Endothelial cell of umbilical vein (primary cell): Measurements from ENCODE around the gene RTKN2. TPM values are rescaled to one million over a fixed set of nuclear protein-coding genes. Genes with fewer than 3 reads are reported as not detected.

ENCODE experiments used
- BruUV-seq: library from RNA; stranded (reverse); fragments of 400-500 nt; replicated peaks from 2 replicates; lab custom pipeline; 2021; lab: Mats Ljungman, UMichigan
- CTCF ChIA-PET: fragments of 300-600, 350-600 bp; sonication (Branson Sonifier 250); formaldehyde crosslinking; loops from one replicate; lab custom pipeline; 2021; ENCODE audit warnings: antibody characterized with exemption, inconsistent platforms; lab: Charles Lee
- POLR2A ChIA-PET: fragments of 300-600, 350-600 bp; sonication (Branson Sonifier 250); formaldehyde crosslinking; loops from one replicate; lab custom pipeline; 2021; ENCODE audit warnings: antibody characterized with exemption, inconsistent platforms; lab: Charles Lee
- DNase-seq: peaks from one replicate; pipeline ENCODE4 v3.0.0-alpha.2; 2011; ENCODE audit warnings: low read depth, low spot score
- FAIRE-seq: peaks from 2 replicates; lab custom pipeline; 2011; peaks lifted over from hg19 to GRCh38; lab: Jason Lieb, UNC
- H2AFZ ChIP-seq: 2 replicates; pipeline ENCODE4 v1.6.0; 2012; ENCODE audit warnings: low read depth, low read length, control low read depth, inconsistent platforms
- H3K27ac ChIP-seq: 2 replicates; pipeline ENCODE4 v1.5.1; 2011; ENCODE audit warnings: low read depth, mild to moderate bottlenecking, control low read depth, low read length, moderate library complexity; ENCODE audit not compliant: insufficient read depth
- H3K27me3 ChIP-seq, 2 experiments: 2 replicates each; pipeline versions ENCODE4 v1.6.0 to v1.6.1; 2011; ENCODE audit warnings: low read length in 2 of 2, mixed read lengths in 1 of 2; ENCODE audit not compliant: control insufficient read depth in 2 of 2, insufficient read depth in 2 of 2
- H3K36me3 ChIP-seq, 2 experiments: 2 replicates in 1 of 2; 3 replicates in 1 of 2; pipeline ENCODE4 v1.5.1; 2011; ENCODE audit warnings: low read length in 2 of 2, mild to moderate bottlenecking in 1 of 2, moderate library complexity in 1 of 2; ENCODE audit not compliant: control insufficient read depth in 2 of 2, insufficient read depth in 2 of 2; ENCODE audit errors: extremely low read depth in 1 of 2
- H3K4me1 ChIP-seq: 3 replicates; pipeline ENCODE4 v1.5.1; 2011; ENCODE audit warnings: mild to moderate bottlenecking, low read length; ENCODE audit not compliant: control insufficient read depth, insufficient read depth; ENCODE audit errors: extremely low read depth
- H3K4me2 ChIP-seq: 2 replicates; pipeline ENCODE4 v1.6.1; 2011; ENCODE audit warnings: low read length, control low read depth, mixed read lengths; ENCODE audit not compliant: insufficient read depth
- H3K4me3 ChIP-seq, 3 experiments: fragments of 200-600 bp in 1 of 3; sonication (generic), shearing (Covaris generic) in 1 of 3; replicated peaks in 1 of 3; 2 replicates each; pipeline ENCODE4 v1.5.1; 2011 to 2016; ENCODE audit warnings: control low read depth in 3 of 3, low read length in 3 of 3, mild to moderate bottlenecking in 2 of 3, inconsistent platforms in 1 of 3, low read depth in 1 of 3, moderate library complexity in 1 of 3; ENCODE audit not compliant: insufficient read depth in 1 of 3
- H3K79me2 ChIP-seq: 2 replicates; pipeline ENCODE4 v1.6.0; 2012; ENCODE audit warnings: low read length, inconsistent platforms; ENCODE audit not compliant: control insufficient read depth, insufficient read depth
- H3K9ac ChIP-seq: replicated peaks from 2 replicates; pipeline ENCODE3; 2011; ENCODE audit warnings: low read length, control low read depth; ENCODE audit not compliant: insufficient read depth; ENCODE audit errors: extremely low read depth
- H3K9me1 ChIP-seq: replicated peaks from 3 replicates; pipeline ENCODE4 v1.6.0; 2011; ENCODE audit warnings: mild to moderate bottlenecking, low read length; ENCODE audit not compliant: control insufficient read depth, insufficient read depth; ENCODE audit errors: extremely low read depth
- H3K9me3 ChIP-seq: replicated peaks from 2 replicates; pipeline ENCODE4 v1.5.1; 2012; ENCODE audit warnings: low read length, inconsistent platforms; ENCODE audit not compliant: control insufficient read depth, insufficient read depth
- H4K20me1 ChIP-seq: replicated peaks from 2 replicates; pipeline ENCODE3; 2011; ENCODE audit warnings: mild to moderate bottlenecking, low read length; ENCODE audit not compliant: control insufficient read depth, insufficient read depth; ENCODE audit errors: extremely low read depth
- EZH2 ChIP-seq: IDR thresholded peaks from 2 replicates; pipeline ENCODE4 v1.6.1; 2012; ENCODE audit warnings: borderline replicate concordance, low read depth, mild to moderate bottlenecking, moderate library complexity, low read length, inconsistent platforms; ENCODE audit not compliant: severe bottlenecking
- FOS ChIP-seq: IDR thresholded peaks from 2 replicates; pipeline ENCODE4 v1.6.1; 2011; ENCODE audit warnings: mild to moderate bottlenecking, low read length, moderate library complexity, borderline replicate concordance; ENCODE audit not compliant: insufficient read depth
- GATA2 ChIP-seq: IDR thresholded peaks from 2 replicates; pipeline ENCODE4 v1.7.0; 2011; ENCODE audit warnings: low read depth, mild to moderate bottlenecking, moderate library complexity, mixed read lengths, low read length; ENCODE audit not compliant: insufficient read length, insufficient read depth
- JUN ChIP-seq: IDR thresholded peaks from 2 replicates; pipeline ENCODE4 v1.6.1; 2011; ENCODE audit warnings: borderline replicate concordance, low read depth; ENCODE audit not compliant: insufficient read length, insufficient read depth
- MYC ChIP-seq: IDR thresholded peaks from one replicate; pipeline ENCODE4 v1.6.1; 2011; ENCODE audit warnings: mild to moderate bottlenecking, low read depth, low read length
- POLR2A ChIP-seq: IDR thresholded peaks from 2 replicates; pipeline ENCODE4 v1.6.1; 2012; ENCODE audit warnings: low read depth, mild to moderate bottlenecking, control low read depth, low read length
- POLR2AphosphoS5 ChIP-seq: IDR thresholded peaks from 2 replicates; pipeline ENCODE4 v1.6.1; 2012; ENCODE audit warnings: low read depth, mild to moderate bottlenecking, control low read depth, low read length, moderate library complexity; ENCODE audit not compliant: insufficient read depth
- dilution Hi-C: fragments of 300-500 bp; cut with MboI; formaldehyde crosslinking; loops from one replicate; pipeline ENCODE4 v1.15.0; 2019; ENCODE audit warnings: low sequenced_read_pairs; ENCODE audit not compliant: extremely low pct_ligation_motif_present
- intact Hi-C: fragments of 100-400 bp; cut with micrococcal nuclease; formaldehyde crosslinking; loops from one replicate; pipeline ENCODE4 v1.10.0; 2022
- polyA plus RNA-seq, 4 experiments: library from polyadenylated mRNA; depleted of rRNA in 3 of 4; stranded (reverse) in 3 of 4; unstranded in 1 of 4; fragments of >200 nt; gene quantifications; 2 replicates each; pipeline versions ENCODE4 v1.2.1 to v1.2.3, GENCODE V29; 2011 to 2012; ENCODE audit warnings: missing spikeins in 1 of 4
- total RNA-seq: library from RNA; stranded (reverse); gene quantifications from 2 replicates; pipeline ENCODE4 v1.2.3, GENCODE V29; 2021
- TF ChIP-seq, protein P1 (sequence below): IDR thresholded peaks from 2 replicates; pipeline ENCODE4 v1.6.1; 2011; ENCODE audit not compliant: insufficient read depth, insufficient read length
- TF ChIP-seq, protein P2 (sequence below), 2 donors: IDR thresholded peaks; 1 replicate in 1 of 2; 2 replicates in 1 of 2; pipeline ENCODE4 v1.5.1; 2011; ENCODE audit warnings: low read length in 2 of 2, mild to moderate bottlenecking in 2 of 2, moderate library complexity in 2 of 2, control low read depth in 1 of 2, inconsistent platforms in 1 of 2, low read depth in 1 of 2; ENCODE audit not compliant: insufficient read depth in 1 of 2; ENCODE audit errors: extremely low read depth in 1 of 2

The RTKN2 gene
- total and polyA plus RNA-seq, 2 donors (not counting 3 experiments of a cell fraction or from before 2014, with no cell fraction given), result 0.65 to 4.8 TPM

DNA sequence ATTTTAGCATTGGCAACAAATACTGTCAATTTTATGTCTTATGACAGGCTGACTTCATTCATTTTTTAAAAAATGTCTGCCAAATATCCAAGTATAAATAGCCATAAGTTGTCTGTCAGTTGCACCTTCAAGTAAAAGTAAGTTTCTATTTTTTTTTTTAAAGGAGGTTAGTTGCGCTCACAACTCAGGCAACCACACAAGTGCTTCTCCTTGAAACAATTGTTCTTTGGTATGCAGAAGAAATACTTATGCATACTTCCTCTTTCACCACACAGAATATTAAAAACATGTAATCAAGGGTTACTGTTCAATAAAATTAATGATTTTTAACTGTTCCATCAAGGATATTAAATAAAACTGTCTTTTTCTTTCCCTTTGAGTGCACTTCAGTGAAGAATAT is 97.9 kb downstream of the RTKN2 start:
- TF ChIP-seq MYC (no peak), FOS (no peak), EZH2 (no peak), POLR2A (no peak), JUN (no peak), GATA2 (no peak), POLR2AphosphoS5 (no peak)
- TF ChIP-seq, protein P1, sequence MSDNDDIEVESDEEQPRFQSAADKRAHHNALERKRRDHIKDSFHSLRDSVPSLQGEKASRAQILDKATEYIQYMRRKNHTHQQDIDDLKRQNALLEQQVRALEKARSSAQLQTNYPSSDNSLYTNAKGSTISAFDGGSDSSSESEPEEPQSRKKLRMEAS, result no peak
- TF ChIP-seq, protein P2, sequence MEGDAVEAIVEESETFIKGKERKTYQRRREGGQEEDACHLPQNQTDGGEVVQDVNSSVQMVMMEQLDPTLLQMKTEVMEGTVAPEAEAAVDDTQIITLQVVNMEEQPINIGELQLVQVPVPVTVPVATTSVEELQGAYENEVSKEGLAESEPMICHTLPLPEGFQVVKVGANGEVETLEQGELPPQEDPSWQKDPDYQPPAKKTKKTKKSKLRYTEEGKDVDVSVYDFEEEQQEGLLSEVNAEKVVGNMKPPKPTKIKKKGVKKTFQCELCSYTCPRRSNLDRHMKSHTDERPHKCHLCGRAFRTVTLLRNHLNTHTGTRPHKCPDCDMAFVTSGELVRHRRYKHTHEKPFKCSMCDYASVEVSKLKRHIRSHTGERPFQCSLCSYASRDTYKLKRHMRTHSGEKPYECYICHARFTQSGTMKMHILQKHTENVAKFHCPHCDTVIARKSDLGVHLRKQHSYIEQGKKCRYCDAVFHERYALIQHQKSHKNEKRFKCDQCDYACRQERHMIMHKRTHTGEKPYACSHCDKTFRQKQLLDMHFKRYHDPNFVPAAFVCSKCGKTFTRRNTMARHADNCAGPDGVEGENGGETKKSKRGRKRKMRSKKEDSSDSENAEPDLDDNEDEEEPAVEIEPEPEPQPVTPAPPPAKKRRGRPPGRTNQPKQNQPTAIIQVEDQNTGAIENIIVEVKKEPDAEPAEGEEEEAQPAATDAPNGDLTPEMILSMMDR (IDR thresholded peaks at IDR 0.05; ENCODE audit: extremely low read depth in 1 of 2, insufficient read depth in 1 of 2, low read depth in 1 of 2, low read length in 2 of 2), result no peak
- FAIRE-seq, result no peak
- BruUV-seq, result no TSS peak
- Histone ChIP-seq H3K79me2 (no peaks in the 10 kb centered on the region), H3K9me1 (no peaks in the 10 kb centered on the region), H2AFZ (no peak overlapping the region), H3K4me2 (no peak overlapping the region), H3K27me3 (no peaks in the 10 kb centered on the region), H3K36me3 (no peaks in the 10 kb centered on the region), H3K27ac (no peak overlapping the region), H3K9ac (no peak overlapping the region), H3K4me3 (no peak overlapping the region), H4K20me1 (no peaks in the 10 kb centered on the region), H3K9me3 (no peaks in the 10 kb centered on the region), H3K4me1 (no peaks in the 10 kb centered on the region)
- ChIA-PET POLR2A (no interaction called here), CTCF (no interaction called here)
- DNase-seq, result no peak
- intact Hi-C loops, result loop anchor here (1.0 to 5.0 kb wide), 4 partner anchors 39 to 228 kb away; no protein-coding TSS in a partner anchor
- dilution Hi-C loops, result no loop called here
